ENCODE measurements around the gene ID2. TPM values are rescaled to one million over a fixed set of nuclear protein-coding genes. Genes with fewer than 3 reads are reported as not detected.

The ID2 gene
- polyA plus RNA-seq, 3 donors: 282 to 2,821 (median 295) TPM

DNA sequence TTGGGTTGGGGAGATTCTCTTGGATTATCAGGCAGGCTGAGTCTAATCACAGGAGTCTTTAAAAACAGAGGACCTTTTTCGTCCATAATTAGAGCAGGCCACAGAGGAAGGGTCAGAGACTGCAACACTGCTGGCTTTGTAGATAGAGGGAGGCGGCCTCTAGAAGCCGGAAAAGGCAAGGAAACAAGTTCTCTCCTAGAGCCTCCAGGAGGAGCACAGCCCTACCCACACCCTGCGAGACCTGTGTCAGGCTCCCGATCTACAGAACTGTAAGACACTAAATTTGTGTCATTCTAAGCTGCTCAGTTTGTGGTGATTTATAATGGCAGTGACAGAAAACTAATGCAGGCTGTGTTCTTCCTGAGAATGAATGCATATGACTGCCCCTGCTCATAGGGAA is 15.3 kb downstream of the ID2 start:
- 100% methylated on average over 1 of the region's 5 CpGs for WGBS (ENCODE audit: insufficient coverage)
- Histone ChIP-seq H3K4me1 (ENCODE audit: control insufficient read depth in 1 of 2, insufficient read depth in 2 of 2, low read length in 2 of 2) (peaks cover 5 to 6% of the 10 kb centered on the region in 2 donors), H3K9ac (ENCODE audit: insufficient read depth, low read length, poor library complexity, severe bottlenecking) (no peak overlapping the region), H3K27me3 (ENCODE audit: control insufficient read depth in 2 of 2, insufficient read depth in 2 of 2, low read length in 2 of 2) (peaks cover 0 to 6% of the 10 kb centered on the region in 2 donors), H3K27ac (ENCODE audit: low read depth in 1 of 2, low read length in 2 of 2) (no peak overlapping the region), H4K20me1 (ENCODE audit: insufficient read depth, low read length) (no peaks in the 10 kb centered on the region), H3K4me2 (replicated peaks; ENCODE audit: extremely low read depth, low read length, poor library complexity, severe bottlenecking) (no peak overlapping the region), H3K9me3 (replicated peaks in 1 of 2; ENCODE audit: control insufficient read depth in 1 of 2, insufficient read depth in 1 of 2, low read length in 2 of 2) (no peaks in the 10 kb centered on the region), H2AFZ (ENCODE audit: insufficient read depth, low read depth, low read length, poor library complexity, severe bottlenecking) (no peak overlapping the region), H3K79me2 (ENCODE audit: insufficient read depth, low read length) (no peaks in the 10 kb centered on the region), H3K4me3 (replicated peaks in 1 of 3; ENCODE audit: low read depth in 2 of 3, low read length in 3 of 3) (no peak overlapping the region), H3K36me3 (replicated peaks in 1 of 2; ENCODE audit: control insufficient read depth in 1 of 2, insufficient read depth in 2 of 2, low read length in 2 of 2) (no peaks in the 10 kb centered on the region)
- intact Hi-C loops (cut with micrococcal nuclease): no loop called here
- Mint-ChIP-seq H3K4me3 (no peak overlapping the region), H3K4me1 (peaks cover 7% of the 10 kb centered on the region), H3K27ac (no peak overlapping the region), H3K27me3 (ENCODE audit: low read depth in 3 of 3) (peaks cover 8 to 20% (median 11%) of the 10 kb centered on the region in 3 donors), H3K9me3 (peaks cover 3 to 11% (median 4%) of the 10 kb centered on the region in 7 donors), H3K36me3 (no peaks in the 10 kb centered on the region)
- TF ChIP-seq, protein P1, sequence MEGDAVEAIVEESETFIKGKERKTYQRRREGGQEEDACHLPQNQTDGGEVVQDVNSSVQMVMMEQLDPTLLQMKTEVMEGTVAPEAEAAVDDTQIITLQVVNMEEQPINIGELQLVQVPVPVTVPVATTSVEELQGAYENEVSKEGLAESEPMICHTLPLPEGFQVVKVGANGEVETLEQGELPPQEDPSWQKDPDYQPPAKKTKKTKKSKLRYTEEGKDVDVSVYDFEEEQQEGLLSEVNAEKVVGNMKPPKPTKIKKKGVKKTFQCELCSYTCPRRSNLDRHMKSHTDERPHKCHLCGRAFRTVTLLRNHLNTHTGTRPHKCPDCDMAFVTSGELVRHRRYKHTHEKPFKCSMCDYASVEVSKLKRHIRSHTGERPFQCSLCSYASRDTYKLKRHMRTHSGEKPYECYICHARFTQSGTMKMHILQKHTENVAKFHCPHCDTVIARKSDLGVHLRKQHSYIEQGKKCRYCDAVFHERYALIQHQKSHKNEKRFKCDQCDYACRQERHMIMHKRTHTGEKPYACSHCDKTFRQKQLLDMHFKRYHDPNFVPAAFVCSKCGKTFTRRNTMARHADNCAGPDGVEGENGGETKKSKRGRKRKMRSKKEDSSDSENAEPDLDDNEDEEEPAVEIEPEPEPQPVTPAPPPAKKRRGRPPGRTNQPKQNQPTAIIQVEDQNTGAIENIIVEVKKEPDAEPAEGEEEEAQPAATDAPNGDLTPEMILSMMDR (IDR thresholded peaks at IDR 0.05): no peak
- no peak for DNase-seq

DNA sequence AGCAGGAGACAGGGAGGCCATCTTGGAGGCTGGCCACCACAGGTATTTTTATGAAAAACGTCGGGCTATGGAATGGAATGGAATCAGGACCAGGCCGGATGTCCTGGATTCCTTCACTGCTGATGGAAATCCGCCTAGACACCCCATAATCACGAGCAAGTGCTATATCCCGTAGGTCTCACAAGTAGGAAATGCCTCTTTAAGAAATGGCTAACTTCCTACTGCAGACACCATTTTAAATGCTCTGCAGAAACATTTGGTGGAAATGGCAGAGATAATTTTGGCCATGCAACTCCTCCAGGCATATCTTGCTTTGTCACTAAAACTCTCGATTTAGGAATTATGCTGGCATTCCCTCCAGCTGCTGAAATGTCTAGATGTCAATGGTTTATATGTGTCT is 18.0 kb downstream of the ID2 start:
- no peaks in the 10 kb centered on the region for H3K36me3 Mint-ChIP-seq
- no peak overlapping the region for H2AFZ ChIP-seq (ENCODE audit: insufficient read depth, low read depth, low read length, poor library complexity, severe bottlenecking)
- intact Hi-C loops (cut with micrococcal nuclease): no loop called here

More for the DNA sequence above, 18.0 kb downstream of the ID2 start:
- H3K27ac ChIP-seq (ENCODE audit: low read depth in 1 of 2, low read length in 2 of 2): no peak overlapping the region
- no peak overlapping the region for H3K4me3 Mint-ChIP-seq
- no peaks in the 10 kb centered on the region for H3K9me3 ChIP-seq (replicated peaks in 1 of 2; ENCODE audit: control insufficient read depth in 1 of 2, insufficient read depth in 1 of 2, low read length in 2 of 2)
- H3K4me2 ChIP-seq (replicated peaks; ENCODE audit: extremely low read depth, low read length, poor library complexity, severe bottlenecking): no peak overlapping the region
- no peak overlapping the region for H3K27ac Mint-ChIP-seq
- peaks cover 0 to 7% (median 0%) of the 10 kb centered on the region in 3 donors for H3K27me3 Mint-ChIP-seq (ENCODE audit: low read depth in 3 of 3)
- H3K9ac ChIP-seq (ENCODE audit: insufficient read depth, low read length, poor library complexity, severe bottlenecking): no peak overlapping the region
- H3K4me1 Mint-ChIP-seq: no peaks in the 10 kb centered on the region
- H3K79me2 ChIP-seq (ENCODE audit: insufficient read depth, low read length): no peaks in the 10 kb centered on the region
- no peak for DNase-seq
- peaks cover 3 to 11% (median 4%) of the 10 kb centered on the region in 7 donors for H3K9me3 Mint-ChIP-seq
- H3K4me3 ChIP-seq (replicated peaks in 1 of 3; ENCODE audit: low read depth in 2 of 3, low read length in 3 of 3): no peak overlapping the region
- H3K27me3 ChIP-seq (ENCODE audit: control insufficient read depth in 2 of 2, insufficient read depth in 2 of 2, low read length in 2 of 2): no peaks in the 10 kb centered on the region
- H4K20me1 ChIP-seq (ENCODE audit: insufficient read depth, low read length): no peaks in the 10 kb centered on the region
- TF ChIP-seq, protein P1 (IDR thresholded peaks at IDR 0.05): no peak
- WGBS (ENCODE audit: insufficient coverage): 98% methylated on average over 5 of the region's 7 CpGs
- no peaks in the 10 kb centered on the region for H3K36me3 ChIP-seq (replicated peaks in 1 of 2; ENCODE audit: control insufficient read depth in 1 of 2, insufficient read depth in 2 of 2, low read length in 2 of 2)
- H3K4me1 ChIP-seq (ENCODE audit: control insufficient read depth in 1 of 2, insufficient read depth in 2 of 2, low read length in 2 of 2): no peaks in the 10 kb centered on the region

Measured in CD14-positive monocyte (primary cell).